Pancreas (tissue), 10 donors: Measurements from ENCODE around the gene SCGB1D2. TPM values are rescaled to one million over a fixed set of nuclear protein-coding genes. Genes with fewer than 3 reads are reported as not detected.

Experiments
- ATAC-seq, 4 donors: fragments of 200-7000 bp; cut with Tn5 transposase; one replicate each; pipeline versions ENCODE4 v1.8.0 to v1.9.1; 2020; ENCODE audit warnings: mild to moderate bottlenecking in 4 of 4, moderate library complexity in 4 of 4
- DNase-seq, 6 donors: peaks; one replicate each; pipeline ENCODE4 v3.0.0-alpha.2; 2020
- FAIRE-seq: peaks from 2 replicates; lab custom pipeline; 2012; peaks lifted over from hg19 to GRCh38; lab: Jason Lieb, UNC
- H3K27ac ChIP-seq, 4 donors: fragments of 200-600 bp; sonication (generic); 1 replicate in 3 of 4; 2 replicates in 1 of 4; pipeline versions ENCODE4 v1.5.0 to v1.8.0; 2020
- H3K27me3 ChIP-seq, 4 donors: fragments of 200-600 bp; one replicate each; pipeline ENCODE4 v1.8.0; 2021
- H3K36me3 ChIP-seq, 3 donors: fragments of 200-600 bp; sonication (generic) in 1 of 3; one replicate each; pipeline versions ENCODE4 v1.5.0 to v1.8.0; 2020 to 2021
- H3K4me1 ChIP-seq, 3 donors: fragments of 200-600 bp; one replicate each; pipeline ENCODE4 v1.8.0; 2021
- H3K4me3 ChIP-seq, 4 donors: fragments of 200-600 bp; sonication (generic) in 2 of 4; one replicate each; pipeline versions ENCODE4 v1.5.0 to v1.8.0; 2020 to 2021
- H3K9me3 ChIP-seq, 4 donors: fragments of 200-600 bp; one replicate each; pipeline ENCODE4 v1.8.0; 2021
- CTCF ChIP-seq, 4 donors: fragments of 200-600 bp; sonication (generic) in 3 of 4; IDR thresholded peaks; one replicate each; pipeline versions ENCODE4 v1.5.0 to v1.8.0; 2021; ENCODE audit warnings: antibody characterized with exemption in 4 of 4
- WGBS, 2 donors: extraction: QIAGEN DNeasy Blood & Tissue Kit; methylation state at CpG; one replicate each; pipeline ENCODE4 v1.1.7; 2013; 5-methylcytosine and 5-hydroxymethylcytosine counted together
- intact Hi-C, 3 donors: fragments of 100-400 bp; cut with DNase I; formaldehyde crosslinking; loops; one replicate each; pipeline versions ENCODE4 v1.11.1 to v1.14.2; 2022
- polyA plus RNA-seq, 2 donors: library from polyadenylated mRNA; stranded (reverse); fragments of 200-250 nt; gene quantifications; one replicate each; pipeline ENCODE4 v1.2.3, GENCODE V29; 2013
- total RNA-seq, 6 donors: library from RNA; stranded (reverse); fragmentation: NEBNext Ultra II Directional in 4 of 6; extraction: Animal tissue kit (Norgen Biotek cat#: 25700) in 4 of 6; gene quantifications; one replicate each; pipeline versions ENCODE4 v1.2.1 to v1.2.4, GENCODE V29; 2021 to 2023
- donor health status: healthy with polysubstance abuse.
- donor health status: DM: no; HTN: no; CAD: no; lungs with moderate emphysema.
- donor health status: DM: no; HTN: no; CAD: no.
- donor health status: control.
- donor health status: control.
- donor health status: Bipolar disorder and iron deficiency.
- donor health status: DM: yes; HTN: yes; CAD: no.
- donor health status: DM: no; HTN: no; CAD: no.
- donor health status: DM: no; HTN: no; CAD: no.
- donor health status: DM: yes; HTN: yes; CAD: no.

SCGB1D2 gene
- total and polyA plus RNA-seq, 8 donors, result 0.47 to 3.9 (median 0.78) TPM; not detected in 2

GRCh38 chr11:62267050-62267449, 25.0 kb downstream of the SCGB1D2 start:
- intact Hi-C loops, result no loop called here
- FAIRE-seq (no peak), ATAC-seq (no peak), DNase-seq (no peak)
- Histone ChIP-seq H3K27me3 (no peaks in the 10 kb centered on the region), H3K36me3 (no peaks in the 10 kb centered on the region), H3K4me1 (no peaks in the 10 kb centered on the region), H3K27ac (no peak overlapping the region), H3K4me3 (no peak overlapping the region), H3K9me3 (no peaks in the 10 kb centered on the region)
- 73 to 76% methylated on average over 1 of the region's 1 CpG for WGBS, 2 donors
- no peak for TF ChIP-seq CTCF (IDR thresholded peaks at IDR 0.05)

- Histone ChIP-seq H3K4me3 (no peak overlapping the region), H3K27ac (no peak overlapping the region), H3K4me1 (no peaks in the 10 kb centered on the region), H3K27me3 (no peaks in the 10 kb centered on the region), H3K9me3 (no peaks in the 10 kb centered on the region), H3K36me3 (no peaks in the 10 kb centered on the region)
- TF ChIP-seq CTCF (IDR thresholded peaks at IDR 0.05), result no peak
- WGBS, 2 donors, result 60 to 74% methylated on average over 3 of the region's 3 CpGs
- FAIRE-seq (no peak), DNase-seq (no peak), ATAC-seq (no peak)
- intact Hi-C loops, result no loop called here
Observed at GRCh38 chr11:62267576-62267975, 25.5 kb downstream of the SCGB1D2 start.

- peak in 1 of 4 donors; percentile 74 for ATAC-seq
- Histone ChIP-seq H3K4me3 (no peak within 1 kb of the TSS), H3K36me3 (no peaks in the 10 kb centered on the region), H3K9me3 (no peaks in the 10 kb centered on the region), H3K27ac (no peak within 1 kb of the TSS), H3K27me3 (no peaks in the 10 kb centered on the region), H3K4me1 (no peaks in the 10 kb centered on the region)
- DNase-seq, result peak in 1 of 6 donors; percentile 19
- intact Hi-C loops, result no loop called here
- WGBS, 2 donors, result 53 to 64% methylated on average over 10 of the region's 10 CpGs
- peak in 2 of 4 donors; percentile 24 to 26 for TF ChIP-seq CTCF (IDR thresholded peaks at IDR 0.05)
- FAIRE-seq, result no peak
Observed at GRCh38 chr11:62269654-62270278, 27.7 kb downstream of the SCGB1D2 start, which contains the start of gene SCGB2A2. TSS of gene SCGB2A2 (plus strand) at chr11:62270158. CDS start at chr11:62270217, 59 bp downstream.

- no peaks in the 10 kb centered on the region for H3K9me3 ChIP-seq
- intact Hi-C loops, result no loop called here
- no peaks in the 10 kb centered on the region for H3K36me3 ChIP-seq
- no peak overlapping the region for H3K27ac ChIP-seq
- H3K4me1 ChIP-seq, result no peaks in the 10 kb centered on the region
- DNase-seq (no peak), FAIRE-seq (no peak), ATAC-seq (no peak)
- TF ChIP-seq CTCF (IDR thresholded peaks at IDR 0.05), result no peak
- 75 to 80% methylated on average over 5 of the region's 5 CpGs for WGBS, 2 donors
- no peaks in the 10 kb centered on the region for H3K27me3 ChIP-seq
- H3K4me3 ChIP-seq, result no peak overlapping the region
Observed at GRCh38 chr11:62273284-62273683, 31.2 kb downstream of the SCGB1D2 start.

- WGBS, 2 donors, result 75 to 76% methylated on average over 7 of the region's 7 CpGs
- DNase-seq (no peak), FAIRE-seq (no peak), ATAC-seq (no peak)
- Histone ChIP-seq H3K4me1 (no peaks in the 10 kb centered on the region), H3K9me3 (no peaks in the 10 kb centered on the region), H3K27me3 (no peaks in the 10 kb centered on the region), H3K36me3 (no peaks in the 10 kb centered on the region), H3K27ac (no peak overlapping the region), H3K4me3 (no peak overlapping the region)
- intact Hi-C loops, result no loop called here
- no peak for TF ChIP-seq CTCF (IDR thresholded peaks at IDR 0.05)
Observed at GRCh38 chr11:62273789-62274275, 31.8 kb downstream of the SCGB1D2 start.
